H1 (cell line): ENCODE measurements around the gene URM1. TPM values are rescaled to one million over a fixed set of nuclear protein-coding genes. Genes with fewer than 3 reads are reported as not detected.

Experiments used
- CTCF ChIA-PET: fragments of 300-600 bp; sonication (Branson Sonifier 250); formaldehyde crosslinking; loops from one replicate; lab custom pipeline; 2021; ENCODE audit not compliant: partially characterized antibody; lab: Charles Lee
- POLR2A ChIA-PET: fragments of 300-600 bp; sonication (Branson Sonifier 250); formaldehyde crosslinking; loops from one replicate; lab custom pipeline; 2021; ENCODE audit warnings: inconsistent platforms; ENCODE audit not compliant: partially characterized antibody; lab: Charles Lee
- DNase-seq, 2 experiments: peaks; one replicate each; pipeline versions ENCODE4 v3.0.0 to v3.0.0-alpha.2; 2010 to 2022; ENCODE audit warnings: low spot score in 2 of 2, low read depth in 1 of 2, mixed read lengths in 1 of 2
- FAIRE-seq: peaks from 2 replicates; lab custom pipeline; 2011; peaks lifted over from hg19 to GRCh38; lab: Jason Lieb, UNC
- H2AFZ ChIP-seq: 2 replicates; pipeline ENCODE4 v1.8.1; 2012; ENCODE audit warnings: low read length, inconsistent platforms
- H2AK5ac ChIP-seq: 2 replicates; pipeline ENCODE4 v1.6.1; 2013; ENCODE audit warnings: low read depth, low read length
- H2BK120ac ChIP-seq: replicated peaks from 2 replicates; pipeline ENCODE3; 2013; ENCODE audit warnings: low read depth, low read length, inconsistent platforms
- H2BK12ac ChIP-seq: 2 replicates; pipeline ENCODE4 v1.6.1; 2013; ENCODE audit warnings: low read depth, low read length
- H2BK15ac ChIP-seq: 2 replicates; pipeline ENCODE4 v1.6.1; 2013; ENCODE audit warnings: low read length
- H2BK20ac ChIP-seq: 2 replicates; pipeline ENCODE4 v1.6.1; 2013; ENCODE audit warnings: low read length
- H2BK5ac ChIP-seq: 2 replicates; pipeline ENCODE4 v1.6.1; 2013; ENCODE audit warnings: low read depth, low read length
- H3K14ac ChIP-seq: 2 replicates; pipeline ENCODE4 v1.6.1; 2013; ENCODE audit warnings: inconsistent platforms; ENCODE audit not compliant: insufficient read length
- H3K18ac ChIP-seq: 2 replicates; pipeline ENCODE4 v1.6.1; 2013; ENCODE audit warnings: low read length; ENCODE audit errors: extremely low read depth
- H3K23ac ChIP-seq: 2 replicates; pipeline ENCODE4 v1.6.1; 2013; ENCODE audit warnings: inconsistent platforms; ENCODE audit not compliant: insufficient read length
- H3K23me2 ChIP-seq: 2 replicates; pipeline ENCODE4 v1.6.1; 2013; ENCODE audit warnings: low read depth, low read length
- H3K27ac ChIP-seq: 2 replicates; pipeline ENCODE4 v1.6.1; 2011; ENCODE audit warnings: low read depth, low read length, inconsistent platforms
- H3K27me3 ChIP-seq, 4 experiments: replicated peaks in 1 of 4; 1 replicate in 1 of 4; 2 replicates in 3 of 4; pipeline versions ENCODE4 v1.6.1 to v1.8.1; 2011 to 2013; ENCODE audit warnings: low read length in 3 of 4, mild to moderate bottlenecking in 3 of 4, inconsistent platforms in 2 of 4, mixed read lengths in 2 of 4, moderate library complexity in 1 of 4; ENCODE audit not compliant: control insufficient read depth in 3 of 4, insufficient read depth in 3 of 4; ENCODE audit errors: extremely low read depth in 1 of 4
- H3K36me3 ChIP-seq, 4 experiments: 2 replicates each; pipeline versions ENCODE4 v1.6.1 to v1.8.1; 2011 to 2013; ENCODE audit warnings: mild to moderate bottlenecking in 4 of 4, low read length in 3 of 4, moderate library complexity in 2 of 4, control low read depth in 1 of 4, inconsistent platforms in 1 of 4; ENCODE audit not compliant: insufficient read depth in 4 of 4, control insufficient read depth in 2 of 4
- H3K4ac ChIP-seq: replicated peaks from 2 replicates; pipeline ENCODE3; 2013; ENCODE audit warnings: low read length, low read depth, mixed read lengths, inconsistent platforms; ENCODE audit not compliant: insufficient read length
- H3K4me1 ChIP-seq, 4 experiments: replicated peaks in 1 of 4; 1 replicate in 1 of 4; 2 replicates in 3 of 4; pipeline versions ENCODE4 v1.6.1 to v1.8.1; 2011 to 2013; ENCODE audit warnings: low read length in 3 of 4, inconsistent platforms in 2 of 4, mixed read lengths in 1 of 4; ENCODE audit not compliant: insufficient read depth in 4 of 4, control insufficient read depth in 3 of 4
- H3K4me2 ChIP-seq, 2 experiments: 2 replicates each; pipeline versions ENCODE4 v1.6.1 to v1.8.1; 2011 to 2013; ENCODE audit warnings: low read depth in 2 of 2, low read length in 2 of 2, control low read depth in 1 of 2, inconsistent platforms in 1 of 2, mild to moderate bottlenecking in 1 of 2; ENCODE audit not compliant: insufficient read depth in 1 of 2
- H3K4me3 ChIP-seq, 4 experiments: fragments of 200-600, 300-600 bp in 1 of 4; sonication (generic), shearing (Covaris generic), sonication (Bioruptor Twin) in 1 of 4; 2 replicates each; pipeline versions ENCODE4 v1.5.1 to v1.8.1; 2011 to 2016; ENCODE audit warnings: low read length in 4 of 4, low read depth in 3 of 4, control low read depth in 2 of 4, inconsistent platforms in 2 of 4, mild to moderate bottlenecking in 2 of 4, mixed read lengths in 1 of 4, moderate library complexity in 1 of 4; ENCODE audit not compliant: insufficient read depth in 2 of 4; ENCODE audit errors: extremely low read depth in 1 of 4
- H3K56ac ChIP-seq: replicated peaks from 2 replicates; pipeline ENCODE3; 2013; ENCODE audit warnings: low read depth, mild to moderate bottlenecking, mixed read lengths, low read length, inconsistent platforms; ENCODE audit not compliant: insufficient read length
- H3K79me1 ChIP-seq: 2 replicates; pipeline ENCODE4 v1.6.1; 2013; ENCODE audit warnings: low read depth, low read length, control low read depth
- H3K79me2 ChIP-seq, 2 experiments: 2 replicates each; pipeline versions ENCODE4 v1.6.1 to v1.8.1; 2012 to 2013; ENCODE audit warnings: low read length in 2 of 2, mild to moderate bottlenecking in 2 of 2, inconsistent platforms in 1 of 2; ENCODE audit not compliant: insufficient read depth in 2 of 2, control insufficient read depth in 1 of 2
- H3K9ac ChIP-seq, 4 experiments: replicated peaks in 1 of 4; 1 replicate in 1 of 4; 2 replicates in 3 of 4; pipeline versions ENCODE4 v1.6.1 to v1.8.1; 2011 to 2013; ENCODE audit warnings: low read depth in 3 of 4, low read length in 3 of 4, control low read depth in 2 of 4, mild to moderate bottlenecking in 2 of 4, moderate library complexity in 2 of 4, inconsistent platforms in 1 of 4; ENCODE audit errors: extremely low read depth in 1 of 4
- H3K9me3 ChIP-seq, 2 experiments: 2 replicates each; pipeline versions ENCODE4 v1.6.1 to v1.8.1; 2012 to 2013; ENCODE audit warnings: mild to moderate bottlenecking in 2 of 2, moderate library complexity in 2 of 2, control low read depth in 1 of 2, inconsistent platforms in 1 of 2, low read depth in 1 of 2, low read length in 1 of 2, mixed read lengths in 1 of 2; ENCODE audit not compliant: insufficient read depth in 2 of 2
- H4K20me1 ChIP-seq, 2 experiments: replicated peaks in 1 of 2; 2 replicates each; pipeline versions ENCODE3 to v1.8.1; 2011 to 2013; ENCODE audit warnings: inconsistent platforms in 2 of 2, low read length in 2 of 2, mild to moderate bottlenecking in 1 of 2; ENCODE audit not compliant: insufficient read depth in 2 of 2, control insufficient read depth in 1 of 2
- H4K5ac ChIP-seq: 2 replicates; pipeline ENCODE4 v1.6.1; 2013; ENCODE audit warnings: low read length, low read depth, mixed read lengths, inconsistent platforms; ENCODE audit not compliant: insufficient read length
- H4K8ac ChIP-seq: 2 replicates; pipeline ENCODE4 v1.8.0; 2013; ENCODE audit warnings: mild to moderate bottlenecking, moderate library complexity, low read length, inconsistent platforms; ENCODE audit not compliant: insufficient read depth; ENCODE audit errors: extremely low read depth
- H4K91ac ChIP-seq: replicated peaks from 2 replicates; pipeline ENCODE3; 2013; ENCODE audit warnings: low read length, mixed read lengths, inconsistent platforms; ENCODE audit not compliant: insufficient read length
- ATF3 ChIP-seq: IDR thresholded peaks from 2 replicates; pipeline ENCODE4 v1.6.1; 2011; ENCODE audit warnings: low read depth, mild to moderate bottlenecking, low read length; ENCODE audit not compliant: insufficient read depth
- CTBP2 ChIP-seq: IDR thresholded peaks from 2 replicates; pipeline ENCODE4 v1.7.0; 2011; ENCODE audit warnings: borderline replicate concordance, mild to moderate bottlenecking, moderate library complexity, mixed read lengths, low read length; ENCODE audit not compliant: insufficient read depth, insufficient read length
- CTCF ChIP-seq, 3 experiments: IDR thresholded peaks; 1 replicate in 2 of 3; 2 replicates in 1 of 3; pipeline versions ENCODE4 v1.5.1 to v1.6.1; 2011; ENCODE audit warnings: low read length in 3 of 3, mild to moderate bottlenecking in 3 of 3, inconsistent platforms in 2 of 3, low read depth in 1 of 3, moderate library complexity in 1 of 3; ENCODE audit not compliant: insufficient read depth in 1 of 3; ENCODE audit errors: control extremely low read depth in 1 of 3
- GABPA ChIP-seq: IDR thresholded peaks from 2 replicates; pipeline ENCODE4 v1.6.1; 2011; ENCODE audit warnings: mild to moderate bottlenecking, low read length, moderate library complexity, borderline replicate concordance; ENCODE audit not compliant: insufficient read depth
- RFX5 ChIP-seq: IDR thresholded peaks from 2 replicates; pipeline ENCODE4 v1.6.1; 2011; ENCODE audit warnings: low read depth, low read length, improper control_type of control experiment, borderline replicate concordance
- SUZ12 ChIP-seq: fragments of 200-600 bp; sonication (generic); IDR thresholded peaks from 2 replicates; pipeline ENCODE4 v1.6.1; 2012; ENCODE audit warnings: mild to moderate bottlenecking, inconsistent platforms, low read length, moderate library complexity, mixed read lengths
- TCF12 ChIP-seq: IDR thresholded peaks from 2 replicates; pipeline ENCODE4 v1.6.1; 2011; ENCODE audit warnings: low read depth, mild to moderate bottlenecking, low read length
- TEAD4 ChIP-seq: IDR thresholded peaks from 2 replicates; pipeline ENCODE4 v1.6.1; 2012; ENCODE audit warnings: low read depth, low read length, inconsistent platforms, mixed read lengths
- WGBS, 2 experiments: shearing (Covaris generic) in 1 of 2; methylation state at CpG; one replicate each; pipeline versions ENCODE4 v1.1.6 to v1.1.7; 2013 to 2015; ENCODE audit warnings: low lambda C conversion rate in 2 of 2, mixed read lengths in 2 of 2, inconsistent platforms in 1 of 2, low coverage in 1 of 2, missing lambda C conversion rate in 1 of 2; ENCODE audit not compliant: insufficient replicate concordance in 2 of 2, insufficient coverage in 1 of 2, insufficient read length in 1 of 2; ENCODE audit errors: extremely low coverage in 1 of 2, missing lambda C conversion rate in 1 of 2; 5-methylcytosine and 5-hydroxymethylcytosine counted together
- polyA plus RNA-seq, 7 experiments: library from polyadenylated mRNA; depleted of rRNA in 3 of 7; stranded (reverse) in 5 of 7; unstranded in 2 of 7; fragments of >200 nt in 5 of 7; fragments of 200-250 nt in 2 of 7; gene quantifications; 1 replicate in 5 of 7; 2 replicates in 1 of 7; 4 replicates in 1 of 7; pipeline versions ENCODE4 v1.2.1 to v1.2.3, GENCODE V29; 2011 to 2013; ENCODE audit warnings: missing spikeins in 2 of 7, mixed read lengths in 2 of 7
- total RNA-seq: library from RNA; stranded (reverse); fragmentation: NEBNext Ultra II Directional; extraction: Animal tissue kit (Norgen Biotek cat#: 25700); gene quantifications from 2 replicates; pipeline ENCODE4 v1.2.1, GENCODE V29; 2021

The URM1 gene
- total and polyA plus RNA-seq, 2 of the 8 experiments (the other 6 are each of a cell fraction or from before 2014, with no cell fraction given): 58.3 to 62.3 TPM

- Histone ChIP-seq H3K14ac (no peak overlapping the region), H3K23me2 (no peaks in the 10 kb centered on the region), H4K5ac (no peak overlapping the region), H3K4me2 (peak overlapping the region in 1 of 2 experiments; percentile 58; a peak in 2 of 4 replicates), H2AFZ (no peak overlapping the region), H4K8ac (no peak overlapping the region), H2BK15ac (no peak overlapping the region), H4K91ac (no peak overlapping the region), H3K23ac (no peak overlapping the region), H3K4me1 (peaks cover 13 to 37% (median 20%) of the 10 kb centered on the region in 4 experiments), H3K4me3 (peak overlapping the region in 1 of 4 experiments; percentile 31; a peak in 1 of 8 replicates), H2BK120ac (no peak overlapping the region), H3K4ac (no peak overlapping the region), H3K36me3 (no peaks in the 10 kb centered on the region), H3K9ac (no peak overlapping the region), H4K20me1 (no peaks in the 10 kb centered on the region), H2AK5ac (no peak overlapping the region), H3K79me1 (no peaks in the 10 kb centered on the region), H2BK20ac (no peak overlapping the region), H2BK12ac (no peak overlapping the region), H3K27me3 (peaks cover 38 to 67% (median 57%) of the 10 kb centered on the region in 4 experiments), H3K9me3 (peaks cover 0 to 3% of the 10 kb centered on the region in 2 experiments; a peak in 1 of 4 replicates), H3K18ac (no peak overlapping the region), H3K56ac (no peak overlapping the region), H2BK5ac (no peak overlapping the region), H3K27ac (no peak overlapping the region), H3K79me2 (no peaks in the 10 kb centered on the region)
- peak; percentile 87 to 100 for DNase-seq
- ChIA-PET CTCF (interaction anchor here (0.6 to 15.7 kb wide), 35 partner anchors 8 to 283 kb away, joined by 3 to 544 read pairs (median 5); partner anchors contain the start of genes CERCAM and URM1), POLR2A (interaction anchor here (0.9 to 3.3 kb wide), 8 partner anchors 18 to 81 kb away, joined by 3 to 24 read pairs (median 5); no protein-coding TSS in a partner anchor)
- 32% methylated on average over 13 of the region's 13 CpGs; no CpG with 5 or more reads in 1 of the 2 experiments for WGBS, 2 experiments
- peak; percentile 52 for FAIRE-seq
- TF ChIP-seq RFX5 (no peak), CTBP2 (no peak), TEAD4 (0 out of 2 replicates have a peak, but pooled peaks have one; percentile 11), ATF3 (no peak), CTCF (IDR thresholded peaks at IDR 0.05; ENCODE audit: control extremely low read depth in 1 of 3, insufficient read depth in 1 of 3, low read depth in 1 of 3, low read length in 3 of 3) (peak; percentile 96 to 99 (median 98)), TCF12 (peak; percentile 82; the same call in 1 of the 2 replicates), GABPA (peak; percentile 71; the same call in 1 of the 2 replicates), SUZ12 (peak; percentile 7; the same call in 1 of the 2 replicates)
Measured at GRCh38 chr9:128412120-128412790, 41.1 kb downstream of the URM1 start.
